ENCODE data around the gene RFX7.
"Not testable (repeated sequence)": the region's sequence is repeated elsewhere in the genome, so short reads cannot be mapped to it uniquely, and the experiment has no call there.

The RFX7 gene

GRCh38 chr15:56243163-56244037 is at the start of gene RFX7:
TSS of gene RFX7 (minus strand) at chr15:56243879. CDS start at chr15:56243285, 594 bp downstream.
- peak; percentile 84 for DNase-seq

GRCh38 chr15:56292546-56293316 is 49.1 kb upstream of the RFX7 start:
- DNase-seq: no peak

- DNase-seq: no peak
Measured at GRCh38 chr15:56291741-56292140, 48.1 kb upstream of the RFX7 start.

GRCh38 chr15:56286213-56286612 is 42.5 kb upstream of the RFX7 start:
- DNase-seq: peak; percentile 62

- DNase-seq: no peak
Measured at GRCh38 chr15:56281145-56281544, 37.5 kb upstream of the RFX7 start.

- DNase-seq: no peak
Measured at GRCh38 chr15:56273724-56274123, 30.0 kb upstream of the RFX7 start.

GRCh38 chr15:56272454-56272853 is 28.8 kb upstream of the RFX7 start:
- DNase-seq: peak; percentile 31

- DNase-seq: not testable (repeated sequence)
Measured at GRCh38 chr15:56266465-56266864, 22.8 kb upstream of the RFX7 start.

GRCh38 chr15:56261854-56262509 is 18.3 kb upstream of the RFX7 start:
- peak; percentile 53 for DNase-seq

GRCh38 chr15:56257306-56257705 is 13.6 kb upstream of the RFX7 start:
- not testable (repeated sequence) for DNase-seq

- DNase-seq: no peak
Measured at GRCh38 chr15:56254265-56254664, 10.6 kb upstream of the RFX7 start.

GRCh38 chr15:56252386-56252785 is 8.7 kb upstream of the RFX7 start:
- DNase-seq: no peak

GRCh38 chr15:56251315-56252095 is 7.8 kb upstream of the RFX7 start:
- DNase-seq: peak; percentile 91

GRCh38 chr15:56250626-56251025 is 6.9 kb upstream of the RFX7 start:
- no peak for DNase-seq

- peak; percentile 87 for DNase-seq
Measured at GRCh38 chr15:56249092-56249491, 5.4 kb upstream of the RFX7 start.

GRCh38 chr15:56248311-56248992 is 4.8 kb upstream of the RFX7 start:
- no peak for DNase-seq

- no peak for DNase-seq
Measured at GRCh38 chr15:56247266-56247665, 3.6 kb upstream of the RFX7 start.

GRCh38 chr15:56245871-56246814 is 2.5 kb upstream of the RFX7 start:
- peak; percentile 97 for DNase-seq

- peak; percentile 59 for DNase-seq
Measured at GRCh38 chr15:56244811-56245576, 1.3 kb upstream of the RFX7 start.

Data from hematopoietic multipotent progenitor cell treated with erythropoietin and hydrocortisone succinate and interleukin-3 and kit ligand, for 6 days (in vitro differentiated cells).